GM18868 (cell line): Measurements from ENCODE around the gene IL12RB1.

Experiments used
- ATAC-seq: cut with Tn5 transposase; IDR thresholded peaks from one replicate; pipeline ENCODE4 v1.9.1; 2021; ENCODE audit warnings: mild to moderate bottlenecking, moderate library complexity; ENCODE audit not compliant: unreplicated experiment

The IL12RB1 gene

GRCh38 chr19:18013210-18014111 is 73.3 kb downstream of the IL12RB1 start:
- ATAC-seq, result no peak

GRCh38 chr19:18010149-18010548 is 76.6 kb downstream of the IL12RB1 start:
- ATAC-seq, result no peak

GRCh38 chr19:18009412-18010066 is 77.2 kb downstream of the IL12RB1 start:
- no peak for ATAC-seq
